ENCODE data around the gene SIL1.

- TF ChIP-seq CTCF (IDR thresholded peaks at IDR 0.05) (no peak), ZNF138 (CRISPR knock-in tag; conservative IDR thresholded peaks at IDR 0.05) (no peak), NFE2L1 (CRISPR knock-in tag; IDR thresholded peaks at IDR 0.05) (no peak), MYBL2 (CRISPR knock-in tag; IDR thresholded peaks at IDR 0.05) (no peak), SMAD4 (CRISPR knock-in tag; IDR thresholded peaks at IDR 0.05) (no peak), NFATC4 (CRISPR knock-in tag; IDR thresholded peaks at IDR 0.05) (no peak), MAX (CRISPR knock-in tag; IDR thresholded peaks at IDR 0.05) (no peak), ZBTB43 (CRISPR knock-in tag; IDR thresholded peaks at IDR 0.05) (no peak), ZSCAN18 (CRISPR knock-in tag; IDR thresholded peaks at IDR 0.05) (no peak), ETV6 (CRISPR knock-in tag; IDR thresholded peaks at IDR 0.05) (no peak), KAT7 (CRISPR knock-in tag; IDR thresholded peaks at IDR 0.05; ENCODE audit: borderline replicate concordance) (no peak), ESRRA (CRISPR knock-in tag; IDR thresholded peaks at IDR 0.05; ENCODE audit: borderline replicate concordance) (no peak), ERG (CRISPR knock-in tag; IDR thresholded peaks at IDR 0.05) (no peak), E2F4 (CRISPR knock-in tag; IDR thresholded peaks at IDR 0.05; ENCODE audit: borderline replicate concordance, low read depth) (no peak)
Observed at GRCh38 chr5:139061274-139061673, 136.9 kb downstream of the SIL1 start.

All from WTC11 (cell line).